H9 (cell line): ENCODE measurements around the gene IGSF1. TPM values are rescaled to one million over a fixed set of nuclear protein-coding genes. Genes with fewer than 3 reads are reported as not detected.

Source experiments
- DNase-seq: peaks from one replicate; pipeline ENCODE4 v3.0.0-alpha.2; 2017
- H2AFZ ChIP-seq: one replicate; pipeline ENCODE4 v1.6.1; 2013; ENCODE audit warnings: mild to moderate bottlenecking, low read length, control low read depth, moderate library complexity
- H2AK5ac ChIP-seq: 2 replicates; pipeline ENCODE4 v1.6.1; 2013; ENCODE audit warnings: low read length, control low read depth, mixed read lengths; ENCODE audit not compliant: insufficient read length
- H2BK120ac ChIP-seq: one replicate; pipeline ENCODE4 v1.6.1; 2013; ENCODE audit warnings: low read depth, mild to moderate bottlenecking, low read length, control low read depth, inconsistent platforms; ENCODE audit not compliant: poor library complexity, severe bottlenecking
- H2BK12ac ChIP-seq: 2 replicates; pipeline ENCODE4 v1.6.1; 2013; ENCODE audit warnings: low read length, control low read depth, mixed read lengths, low read depth; ENCODE audit not compliant: insufficient read length
- H2BK15ac ChIP-seq: 2 replicates; pipeline ENCODE4 v1.6.1; 2013; ENCODE audit warnings: low read depth, low read length, control low read depth
- H2BK20ac ChIP-seq: one replicate; pipeline ENCODE4 v1.6.1; 2013; ENCODE audit warnings: low read depth, mild to moderate bottlenecking, low read length, control low read depth, inconsistent platforms; ENCODE audit not compliant: poor library complexity, severe bottlenecking
- H2BK5ac ChIP-seq: 2 replicates; pipeline ENCODE4 v1.6.1; 2013; ENCODE audit warnings: low read length, control low read depth, mixed read lengths; ENCODE audit not compliant: insufficient read length
- H3K14ac ChIP-seq: 2 replicates; pipeline ENCODE4 v1.6.1; 2013; ENCODE audit warnings: low read length, control low read depth; ENCODE audit not compliant: insufficient read depth
- H3K18ac ChIP-seq: 2 replicates; pipeline ENCODE4 v1.6.1; 2013; ENCODE audit warnings: low read depth, mild to moderate bottlenecking, mixed read lengths, low read length, control low read depth; ENCODE audit not compliant: insufficient read length
- H3K23ac ChIP-seq: 2 replicates; pipeline ENCODE4 v1.6.1; 2013; ENCODE audit warnings: low read length, control low read depth, mixed read lengths, low read depth; ENCODE audit not compliant: insufficient read length
- H3K23me2 ChIP-seq: 2 replicates; pipeline ENCODE4 v1.6.1; 2013; ENCODE audit warnings: low read depth, mild to moderate bottlenecking, mixed read lengths, low read length, control low read depth; ENCODE audit not compliant: insufficient read length, poor library complexity, severe bottlenecking
- H3K27ac ChIP-seq: 2 replicates; pipeline ENCODE4 v1.5.1; 2013; ENCODE audit warnings: low read length, control low read depth, mixed read lengths, low read depth; ENCODE audit not compliant: insufficient read length
- H3K27me3 ChIP-seq: 2 replicates; pipeline ENCODE4 v1.6.1; 2013; ENCODE audit warnings: low read length, control low read depth, inconsistent platforms; ENCODE audit not compliant: insufficient read depth
- H3K4ac ChIP-seq: 2 replicates; pipeline ENCODE4 v1.6.1; 2013; ENCODE audit warnings: low read depth, mild to moderate bottlenecking, control low read depth, inconsistent platforms, low read length, moderate library complexity
- H3K4me1 ChIP-seq: 2 replicates; pipeline ENCODE4 v1.6.1; 2013; ENCODE audit warnings: low read length, control low read depth, inconsistent platforms; ENCODE audit not compliant: insufficient read depth
- H3K4me2 ChIP-seq: 2 replicates; pipeline ENCODE4 v1.6.1; 2013; ENCODE audit warnings: low read length, control low read depth, mixed read lengths; ENCODE audit not compliant: insufficient read length, insufficient read depth
- H3K56ac ChIP-seq: 2 replicates; pipeline ENCODE4 v1.6.1; 2013; ENCODE audit warnings: low read depth, mild to moderate bottlenecking, mixed read lengths, low read length, control low read depth; ENCODE audit not compliant: insufficient read length
- H3K79me1 ChIP-seq: 2 replicates; pipeline ENCODE4 v1.6.1; 2013; ENCODE audit warnings: low read depth, mild to moderate bottlenecking, moderate library complexity, low read length, control low read depth, inconsistent platforms; ENCODE audit not compliant: insufficient read depth, poor library complexity, severe bottlenecking
- H3K79me2 ChIP-seq: 2 replicates; pipeline ENCODE4 v1.6.1; 2013; ENCODE audit warnings: low read length, control low read depth, inconsistent platforms; ENCODE audit not compliant: insufficient read depth
- H3K9ac ChIP-seq: 2 replicates; pipeline ENCODE4 v1.6.1; 2013; ENCODE audit warnings: low read length, control low read depth, mixed read lengths; ENCODE audit not compliant: insufficient read length; ENCODE audit errors: extremely low read depth
- H3K9me3 ChIP-seq: one replicate; pipeline ENCODE4 v1.6.1; 2013; ENCODE audit warnings: low read depth, low read length, inconsistent platforms; ENCODE audit not compliant: control insufficient read depth
- H3T11ph ChIP-seq: one replicate; pipeline ENCODE4 v1.6.1; 2013; ENCODE audit warnings: mild to moderate bottlenecking, low read length, control low read depth, inconsistent platforms
- H4K20me1 ChIP-seq: one replicate; pipeline ENCODE4 v1.6.1; 2013; ENCODE audit not compliant: control insufficient read depth, insufficient read length, insufficient read depth
- H4K5ac ChIP-seq: 2 replicates; pipeline ENCODE4 v1.6.1; 2013; ENCODE audit warnings: low read depth, mild to moderate bottlenecking, mixed read lengths, low read length, control low read depth; ENCODE audit not compliant: insufficient read length
- H4K8ac ChIP-seq: replicated peaks from 2 replicates; pipeline ENCODE4 v1.6.1; 2013; ENCODE audit warnings: low read length, control low read depth, mixed read lengths, low read depth; ENCODE audit not compliant: insufficient read length
- H4K91ac ChIP-seq: 2 replicates; pipeline ENCODE4 v1.6.1; 2013; ENCODE audit warnings: low read depth, mild to moderate bottlenecking, moderate library complexity, mixed read lengths, low read length, control low read depth; ENCODE audit not compliant: insufficient read length
- H3K27ac Mint-ChIP-seq, 3 experiments: 2 replicates in 2 of 3; 3 replicates in 1 of 3; pipeline ENCODE4 v1.8.0; 2020 to 2021; ENCODE audit warnings: mixed read lengths in 3 of 3, mild to moderate bottlenecking in 1 of 3, moderate library complexity in 1 of 3
- H3K27me3 Mint-ChIP-seq: 2 replicates; pipeline ENCODE4 v1.8.0; 2021; ENCODE audit warnings: low read depth, mild to moderate bottlenecking, moderate library complexity, mixed read lengths
- H3K36me3 Mint-ChIP-seq, 3 experiments: 2 replicates in 2 of 3; 3 replicates in 1 of 3; pipeline ENCODE4 v1.8.0; 2020 to 2021; ENCODE audit warnings: low read depth in 3 of 3, mixed read lengths in 3 of 3; ENCODE audit not compliant: insufficient read depth in 1 of 3
- H3K4me1 Mint-ChIP-seq, 2 experiments: 2 replicates each; pipeline ENCODE4 v1.8.0; 2020; ENCODE audit warnings: mixed read lengths in 2 of 2
- H3K4me3 Mint-ChIP-seq, 2 experiments: 2 replicates in 1 of 2; 3 replicates in 1 of 2; pipeline ENCODE4 v1.8.0; 2020 to 2021; ENCODE audit warnings: mild to moderate bottlenecking in 2 of 2, mixed read lengths in 2 of 2, moderate library complexity in 1 of 2
- H3K9me3 Mint-ChIP-seq, 2 experiments: 2 replicates in 1 of 2; 3 replicates in 1 of 2; pipeline ENCODE4 v1.8.0; 2020; ENCODE audit warnings: mild to moderate bottlenecking in 2 of 2, mixed read lengths in 2 of 2, moderate library complexity in 1 of 2
- CTCF ChIP-seq: fragments of 200-600 bp; sonication (generic); conservative IDR thresholded peaks from 3 replicates; pipeline ENCODE4 v1.8.0; 2021; ENCODE audit warnings: antibody characterized with exemption, mild to moderate bottlenecking
- WGBS: extraction: QIAGEN DNeasy Blood & Tissue Kit; methylation state at CpG from one replicate; pipeline ENCODE4 v1.1.7; 2013; ENCODE audit warnings: missing lambda C conversion rate, low lambda C conversion rate, mixed read lengths; ENCODE audit not compliant: insufficient read length; ENCODE audit errors: extremely low coverage; 5-methylcytosine and 5-hydroxymethylcytosine counted together
- total RNA-seq: library from RNA; stranded (reverse); gene quantifications from 2 replicates; pipeline ENCODE4 v1.2.1, GENCODE V29; 2021

IGSF1 gene
- total RNA-seq, 1 experiment from 2014 or later, result 12.5 TPM

- H2BK5ac ChIP-seq, result no peak overlapping the region
- H3K27me3 ChIP-seq, result no peaks in the 10 kb centered on the region
- no peak overlapping the region for H4K5ac ChIP-seq
- no peaks in the 10 kb centered on the region for H3K79me1 ChIP-seq
- no peak overlapping the region for H3K4me2 ChIP-seq
- no peak overlapping the region for H2AFZ ChIP-seq
- DNase-seq, result no peak
- no peaks in the 10 kb centered on the region for H3K9me3 ChIP-seq
- H3K4me1 ChIP-seq, result peaks cover 16% of the 10 kb centered on the region; the same call in 1 of the 2 replicates
- no peak for TF ChIP-seq CTCF
- Mint-ChIP-seq H3K36me3 (no peaks in the 10 kb centered on the region), H3K4me1 (peaks cover 25 to 32% of the 10 kb centered on the region in 2 experiments), H3K27ac (no peak overlapping the region), H3K9me3 (no peaks in the 10 kb centered on the region), H3K4me3 (no peak overlapping the region), H3K27me3 (no peaks in the 10 kb centered on the region)
- no peak overlapping the region for H2BK120ac ChIP-seq
- H2BK12ac ChIP-seq, result no peak overlapping the region
- H3K56ac ChIP-seq, result no peak overlapping the region
- no peak overlapping the region for H3K23ac ChIP-seq
- H2BK20ac ChIP-seq, result no peak overlapping the region
- no peak overlapping the region for H2BK15ac ChIP-seq
- no peak overlapping the region for H3K27ac ChIP-seq
- no peak overlapping the region for H3K9ac ChIP-seq
- no peak overlapping the region for H3K18ac ChIP-seq
- no peak overlapping the region for H2AK5ac ChIP-seq
- no peaks in the 10 kb centered on the region for H3K23me2 ChIP-seq
- H4K20me1 ChIP-seq, result no peaks in the 10 kb centered on the region
- no peaks in the 10 kb centered on the region for H3K79me2 ChIP-seq
- H4K91ac ChIP-seq, result no peak overlapping the region
- H3K14ac ChIP-seq, result no peak overlapping the region
- no peak overlapping the region for H4K8ac ChIP-seq
- no CpG with 5 or more reads among the region's 3 CpGs for WGBS
- no peak overlapping the region for H3T11ph ChIP-seq
- no peak overlapping the region for H3K4ac ChIP-seq
These were observed 13.6 kb upstream of the IGSF1 start for GRCh38 chrX:131302701-131303100.
